Upper lobe of left lung (tissue), 4 donors: ENCODE results near the gene APOC3.

ENCODE experiments used
- CTCF ChIP-seq, 6 experiments: fragments of 450-650 bp in 4 of 6; fragments of 200-600 bp in 2 of 6; sonication (generic) in 2 of 6; IDR thresholded peaks; one replicate each; pipeline ENCODE4 v1.5.1; 2016 to 2019; ENCODE audit warnings: antibody characterized with exemption in 6 of 6
- EP300 ChIP-seq, 4 donors: sonication (generic); formaldehyde crosslinking; IDR thresholded peaks; one replicate each; pipeline ENCODE4 v1.5.1; 2017; ENCODE audit warnings: antibody characterized with exemption in 4 of 4, control low read depth in 2 of 4
- POLR2A ChIP-seq, 4 donors: fragments of 450-650 bp; IDR thresholded peaks; one replicate each; pipeline ENCODE4 v1.5.1; 2016 to 2017; ENCODE audit warnings: antibody characterized with exemption in 4 of 4, mild to moderate bottlenecking in 2 of 4
- POLR2AphosphoS5 ChIP-seq, 2 donors: sonication (generic); formaldehyde crosslinking; IDR thresholded peaks; one replicate each; pipeline ENCODE4 v1.5.1; 2017; ENCODE audit warnings: antibody characterized with exemption in 2 of 2

- TF ChIP-seq CTCF (IDR thresholded peaks at IDR 0.05) (no peak), POLR2AphosphoS5 (IDR thresholded peaks at IDR 0.05) (no peak), EP300 (IDR thresholded peaks at IDR 0.05) (no peak), POLR2A (IDR thresholded peaks at IDR 0.05) (no peak)
Measured at GRCh38 chr11:116794851-116795250, 34.9 kb upstream of the APOC3 start.
